ENCODE results near the gene LIMS2.

DNA sequence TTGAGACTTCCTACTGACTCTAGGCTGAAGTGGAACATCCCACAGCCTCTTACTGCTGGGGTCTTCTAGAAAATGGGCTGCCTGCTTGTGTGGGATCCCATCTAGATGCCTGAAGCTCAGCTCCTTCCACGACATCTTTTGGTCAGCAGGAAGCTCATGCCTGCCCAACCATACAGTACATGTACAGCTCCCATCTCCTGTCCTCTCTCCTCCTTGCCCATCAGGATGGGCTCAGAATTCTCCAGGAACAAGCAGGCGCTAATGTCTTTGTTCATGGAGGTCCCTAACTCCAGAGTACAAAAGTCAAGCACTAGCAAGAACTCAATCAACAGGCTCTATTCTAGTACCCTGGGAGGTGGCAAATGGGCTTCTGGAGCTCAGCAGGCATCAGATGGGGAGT, 61.1 kb downstream of the LIMS2 start:
- TF ChIP-seq, protein P1, sequence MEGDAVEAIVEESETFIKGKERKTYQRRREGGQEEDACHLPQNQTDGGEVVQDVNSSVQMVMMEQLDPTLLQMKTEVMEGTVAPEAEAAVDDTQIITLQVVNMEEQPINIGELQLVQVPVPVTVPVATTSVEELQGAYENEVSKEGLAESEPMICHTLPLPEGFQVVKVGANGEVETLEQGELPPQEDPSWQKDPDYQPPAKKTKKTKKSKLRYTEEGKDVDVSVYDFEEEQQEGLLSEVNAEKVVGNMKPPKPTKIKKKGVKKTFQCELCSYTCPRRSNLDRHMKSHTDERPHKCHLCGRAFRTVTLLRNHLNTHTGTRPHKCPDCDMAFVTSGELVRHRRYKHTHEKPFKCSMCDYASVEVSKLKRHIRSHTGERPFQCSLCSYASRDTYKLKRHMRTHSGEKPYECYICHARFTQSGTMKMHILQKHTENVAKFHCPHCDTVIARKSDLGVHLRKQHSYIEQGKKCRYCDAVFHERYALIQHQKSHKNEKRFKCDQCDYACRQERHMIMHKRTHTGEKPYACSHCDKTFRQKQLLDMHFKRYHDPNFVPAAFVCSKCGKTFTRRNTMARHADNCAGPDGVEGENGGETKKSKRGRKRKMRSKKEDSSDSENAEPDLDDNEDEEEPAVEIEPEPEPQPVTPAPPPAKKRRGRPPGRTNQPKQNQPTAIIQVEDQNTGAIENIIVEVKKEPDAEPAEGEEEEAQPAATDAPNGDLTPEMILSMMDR (conservative IDR thresholded peaks at IDR 0.05; ENCODE audit: low read length), result no peak
- no peak for TF ChIP-seq EZH2phosphoT487 (IDR thresholded peaks at IDR 0.05; ENCODE audit: borderline replicate concordance)

All from Loucy (cell line).